GM12874 (cell line): ENCODE results near the gene ZNF682.

ENCODE experiments used
- TF ChIP-seq, protein P1 (sequence below): IDR thresholded peaks from 2 replicates; pipeline ENCODE4 v1.5.1; 2011; ENCODE audit warnings: low read depth, mild to moderate bottlenecking, control low read depth, low read length, moderate library complexity; ENCODE audit not compliant: insufficient read depth

Gene ZNF682

GRCh38 chr19:19955208-19955607 lies 84.1 kb downstream of the ZNF682 start:
- TF ChIP-seq, protein P1, sequence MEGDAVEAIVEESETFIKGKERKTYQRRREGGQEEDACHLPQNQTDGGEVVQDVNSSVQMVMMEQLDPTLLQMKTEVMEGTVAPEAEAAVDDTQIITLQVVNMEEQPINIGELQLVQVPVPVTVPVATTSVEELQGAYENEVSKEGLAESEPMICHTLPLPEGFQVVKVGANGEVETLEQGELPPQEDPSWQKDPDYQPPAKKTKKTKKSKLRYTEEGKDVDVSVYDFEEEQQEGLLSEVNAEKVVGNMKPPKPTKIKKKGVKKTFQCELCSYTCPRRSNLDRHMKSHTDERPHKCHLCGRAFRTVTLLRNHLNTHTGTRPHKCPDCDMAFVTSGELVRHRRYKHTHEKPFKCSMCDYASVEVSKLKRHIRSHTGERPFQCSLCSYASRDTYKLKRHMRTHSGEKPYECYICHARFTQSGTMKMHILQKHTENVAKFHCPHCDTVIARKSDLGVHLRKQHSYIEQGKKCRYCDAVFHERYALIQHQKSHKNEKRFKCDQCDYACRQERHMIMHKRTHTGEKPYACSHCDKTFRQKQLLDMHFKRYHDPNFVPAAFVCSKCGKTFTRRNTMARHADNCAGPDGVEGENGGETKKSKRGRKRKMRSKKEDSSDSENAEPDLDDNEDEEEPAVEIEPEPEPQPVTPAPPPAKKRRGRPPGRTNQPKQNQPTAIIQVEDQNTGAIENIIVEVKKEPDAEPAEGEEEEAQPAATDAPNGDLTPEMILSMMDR, result no peak
